DMS114 treated with DMSO at 0.1 percent for 48 hours (cell line): ENCODE data around the gene DAB1.

Experiments used
- DNase-seq: peaks from one replicate; lab custom pipeline; 2025; ENCODE audit not compliant: unreplicated experiment; lab: John Stamatoyannopoulos, UW

DAB1 gene

DNA sequence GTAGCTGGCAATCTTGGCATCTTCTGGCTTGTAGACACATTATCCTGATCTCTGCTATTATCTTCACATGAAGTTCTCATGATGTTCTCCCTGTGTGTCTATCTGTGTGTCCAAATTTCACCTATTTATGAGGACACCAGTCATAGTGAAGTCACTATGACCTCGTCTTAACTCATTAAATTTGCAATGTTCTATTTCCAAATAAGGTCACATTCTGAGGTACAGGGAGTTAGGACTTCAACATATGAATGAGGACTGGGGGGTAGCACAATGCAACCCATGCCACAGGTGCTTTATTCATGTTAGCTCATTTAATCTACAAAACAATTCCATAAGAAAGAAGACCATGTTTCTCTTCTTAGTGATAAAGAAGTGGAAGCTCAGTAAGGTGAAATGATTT, 251.8 kb downstream of the DAB1 start:
- no peak for DNase-seq

DNA sequence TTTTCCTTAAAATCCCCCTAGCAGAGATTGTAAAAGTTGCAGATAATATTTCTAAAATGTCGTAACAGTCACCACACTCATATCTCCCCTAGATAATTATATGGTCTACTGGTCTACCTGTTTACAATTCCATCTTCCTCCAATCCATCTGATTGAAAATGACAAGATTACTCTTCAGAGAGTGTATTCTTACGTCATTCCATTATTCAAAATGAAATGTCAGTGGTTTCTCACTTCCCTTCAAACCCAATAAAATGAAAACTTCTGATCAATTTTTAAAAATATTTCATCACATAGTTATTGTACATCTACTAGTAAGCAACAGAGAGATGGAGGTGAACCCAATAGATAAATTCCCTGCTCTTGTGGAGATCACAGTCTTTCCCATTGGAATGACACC, 255.9 kb downstream of the DAB1 start:
- no peak for DNase-seq

DNA sequence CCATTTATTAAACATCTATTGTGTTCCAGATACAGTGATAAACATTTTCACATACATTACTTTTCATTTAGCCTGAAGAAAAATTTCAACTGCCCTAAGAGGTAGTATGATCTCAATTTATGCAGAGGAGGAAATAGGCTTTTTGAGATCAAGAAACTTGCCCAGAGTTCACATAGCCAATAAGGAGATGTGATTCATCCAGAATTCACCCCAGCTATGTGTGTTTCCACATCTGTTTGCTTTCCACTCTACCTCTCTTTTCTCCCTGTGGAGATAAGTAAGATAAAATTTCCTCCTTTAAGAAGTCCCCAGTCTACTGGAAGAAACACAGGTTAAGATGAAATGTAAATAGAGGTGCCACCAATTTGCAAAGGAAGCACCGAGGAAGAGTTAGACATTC, 258.3 kb downstream of the DAB1 start:
- no peak for DNase-seq

DNA sequence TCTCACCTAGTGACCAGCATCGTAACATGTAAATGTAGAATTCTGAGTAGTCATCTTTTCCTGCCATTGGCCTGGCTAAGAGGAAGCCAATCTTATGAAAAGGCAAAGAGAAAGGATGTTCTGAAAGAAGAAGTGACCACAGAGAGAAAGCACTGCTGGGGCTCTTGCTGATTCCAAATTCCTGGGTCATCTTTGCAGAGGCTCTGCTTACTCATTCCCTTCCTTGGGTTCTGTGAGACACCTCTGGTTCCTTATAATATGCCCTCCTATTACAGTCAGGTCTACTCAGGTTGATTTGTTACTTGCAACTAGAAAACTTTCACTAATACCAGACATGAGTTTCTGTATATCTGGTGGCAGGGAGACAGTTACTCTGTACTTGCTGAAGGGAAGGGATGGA, 259.3 kb downstream of the DAB1 start:
- no peak for DNase-seq

DNA sequence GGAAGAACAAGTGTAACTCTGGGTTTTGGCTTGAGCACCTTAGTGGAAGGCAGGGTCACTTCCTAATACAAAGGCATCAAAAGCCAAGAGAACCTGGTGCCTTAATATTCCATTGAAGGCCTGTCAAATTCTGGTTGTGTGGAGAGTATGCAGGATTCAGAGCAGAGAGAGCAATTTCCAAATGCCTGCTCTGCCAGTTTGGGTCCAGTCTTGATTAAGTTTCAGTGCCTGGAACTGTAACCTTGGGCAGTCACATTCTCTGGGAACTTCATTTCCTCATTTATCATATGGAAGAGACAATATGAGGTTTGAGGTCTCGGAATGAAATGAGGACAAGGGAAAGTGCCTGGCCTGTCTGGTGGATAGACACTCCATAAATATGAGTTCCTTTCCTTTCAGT, 260.1 kb downstream of the DAB1 start:
- DNase-seq = no peak

DNA sequence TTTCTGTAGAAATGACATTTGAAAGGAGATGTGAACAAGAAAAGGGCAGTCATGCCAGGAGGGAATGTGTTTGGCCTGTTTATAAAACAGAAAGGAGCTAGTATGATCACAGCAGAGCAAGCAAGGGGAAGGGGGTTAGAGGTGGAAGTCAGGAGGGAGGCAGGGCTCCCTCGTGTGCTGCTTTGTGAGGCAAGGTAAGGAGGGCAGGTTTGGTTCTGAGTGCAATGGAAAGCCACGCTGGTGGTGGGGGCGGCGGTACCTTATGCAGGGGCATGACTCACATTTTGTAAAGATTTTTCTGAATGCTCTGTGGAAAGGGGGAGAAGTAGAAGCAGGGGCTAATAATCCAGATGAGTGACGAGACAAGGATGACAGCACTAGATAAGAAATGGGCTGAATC, 260.5 kb downstream of the DAB1 start:
- DNase-seq = no peak

DNA sequence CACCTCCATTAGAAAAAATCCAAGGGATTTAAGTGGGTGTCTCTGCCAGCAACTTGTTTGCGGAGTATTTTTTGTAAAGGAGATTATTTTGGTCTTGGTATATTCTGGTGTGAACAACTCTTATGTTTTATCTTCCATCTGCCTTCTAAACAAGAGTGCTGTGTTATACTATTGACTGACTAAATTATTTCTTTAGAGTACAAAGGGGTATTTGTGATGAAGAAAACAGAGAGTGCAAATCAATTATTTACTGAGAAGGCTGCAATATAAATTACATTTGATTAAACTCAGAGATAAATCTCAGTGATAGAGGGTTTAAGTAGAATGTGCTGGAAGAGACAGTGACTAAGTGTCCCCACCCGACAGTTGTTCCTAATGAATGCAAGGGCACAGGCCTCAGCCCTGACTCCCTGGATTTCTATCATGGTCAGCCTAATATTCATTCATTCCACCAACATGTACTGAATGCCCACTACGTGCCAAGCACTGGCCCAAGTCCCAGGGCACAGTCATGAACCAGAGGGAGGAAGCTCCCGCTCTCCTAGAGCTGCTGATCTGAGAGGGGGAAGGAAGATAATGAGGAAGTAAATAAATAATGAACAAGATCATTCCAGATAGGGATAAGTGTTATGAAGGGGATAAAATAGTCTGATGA, 261.1 kb downstream of the DAB1 start:
- DNase-seq = no peak

DNA sequence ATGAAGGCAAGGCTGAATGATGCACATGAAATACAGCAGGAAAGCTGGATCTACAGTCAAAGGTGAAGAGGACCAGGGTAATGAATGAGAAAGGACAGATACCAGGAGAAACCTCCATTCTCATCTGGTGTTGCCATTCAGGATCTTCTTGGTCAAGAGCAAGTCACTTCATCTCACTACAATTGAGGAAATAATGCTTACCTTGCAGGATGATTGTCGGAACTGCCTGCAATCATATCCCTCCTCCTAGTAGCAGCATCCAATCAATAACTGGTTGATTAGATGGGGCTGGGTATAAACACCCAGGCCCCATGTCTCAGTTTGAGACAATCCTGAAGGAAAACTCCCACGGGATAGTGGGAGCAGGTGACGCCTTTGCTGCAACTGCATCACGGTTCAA, 263.3 kb downstream of the DAB1 start:
- DNase-seq = no peak

DNA sequence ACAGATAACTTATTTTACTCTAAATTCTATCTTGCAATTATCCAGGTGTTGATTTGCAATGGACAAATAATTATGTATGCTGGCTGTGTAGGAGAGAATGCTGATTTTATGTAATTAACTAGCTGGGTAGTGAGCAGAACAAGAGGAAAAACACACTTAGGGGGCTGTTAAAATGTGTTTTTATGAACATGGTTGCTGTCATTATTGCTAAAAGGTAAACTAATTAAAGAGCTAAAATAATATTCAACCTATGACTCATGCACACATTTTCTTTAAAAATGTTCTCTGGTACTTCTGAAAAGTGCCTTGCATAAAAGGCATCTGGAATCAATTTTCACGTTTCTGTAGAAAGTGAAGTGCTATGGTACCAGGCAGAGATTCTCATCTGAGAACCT, 265.3 kb downstream of the DAB1 start:
- DNase-seq = no peak

DNA sequence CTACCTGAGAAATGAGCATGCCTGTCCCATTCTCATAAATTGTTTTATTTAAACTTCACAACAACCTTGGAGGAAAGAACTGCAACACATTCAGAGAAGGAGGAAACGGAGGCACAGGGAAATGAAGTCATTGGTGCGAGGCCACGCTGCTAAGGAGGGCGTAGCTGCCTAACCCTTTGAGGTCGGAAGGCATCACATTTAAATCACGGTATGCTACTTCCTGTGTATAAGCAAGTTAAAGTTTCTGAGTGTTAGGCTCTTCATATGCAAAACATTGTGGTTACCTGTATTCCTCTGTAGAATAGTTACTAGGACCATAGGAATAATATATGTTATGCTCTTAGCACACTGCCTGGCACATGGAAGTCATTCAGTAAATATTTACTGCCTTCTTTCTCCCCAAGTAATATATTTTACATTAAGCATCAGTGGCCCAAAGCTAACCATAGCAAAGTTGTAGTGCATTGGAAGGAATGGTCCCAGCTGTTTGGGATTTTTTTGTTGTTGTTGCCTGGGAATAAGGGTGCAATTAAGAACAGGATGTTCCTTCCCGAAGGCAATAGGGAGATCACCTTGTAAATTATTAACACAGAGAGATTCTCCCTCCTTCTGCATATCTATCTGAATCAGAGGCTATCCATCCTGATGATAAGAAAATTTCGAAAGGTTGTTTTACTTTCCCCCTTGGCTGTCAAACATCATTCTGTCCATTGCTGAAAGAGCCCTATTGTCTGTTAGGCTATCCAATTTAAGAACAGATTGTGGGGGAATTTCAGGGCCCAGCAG, 265.8 kb downstream of the DAB1 start:
- DNase-seq = no peak

DNA sequence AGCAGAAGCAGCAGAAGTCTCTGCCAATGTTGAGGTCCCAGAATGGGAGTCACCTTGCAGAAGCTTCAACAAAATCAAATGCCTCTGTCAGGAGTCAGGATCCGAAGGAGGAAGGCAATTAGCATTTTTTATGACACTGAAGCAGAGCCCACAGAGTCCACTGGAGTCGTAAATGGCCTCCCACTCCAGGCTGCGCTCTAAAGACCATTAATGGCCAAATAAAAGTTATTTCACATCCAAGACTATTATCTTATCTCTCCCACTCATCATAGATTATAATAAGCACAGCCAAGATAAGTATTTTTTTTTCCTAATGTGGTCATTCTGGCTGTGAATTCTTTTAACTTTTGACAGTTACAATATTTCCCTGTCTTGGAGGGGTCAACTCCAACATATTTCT, 267.0 kb downstream of the DAB1 start:
- no peak for DNase-seq

DNA sequence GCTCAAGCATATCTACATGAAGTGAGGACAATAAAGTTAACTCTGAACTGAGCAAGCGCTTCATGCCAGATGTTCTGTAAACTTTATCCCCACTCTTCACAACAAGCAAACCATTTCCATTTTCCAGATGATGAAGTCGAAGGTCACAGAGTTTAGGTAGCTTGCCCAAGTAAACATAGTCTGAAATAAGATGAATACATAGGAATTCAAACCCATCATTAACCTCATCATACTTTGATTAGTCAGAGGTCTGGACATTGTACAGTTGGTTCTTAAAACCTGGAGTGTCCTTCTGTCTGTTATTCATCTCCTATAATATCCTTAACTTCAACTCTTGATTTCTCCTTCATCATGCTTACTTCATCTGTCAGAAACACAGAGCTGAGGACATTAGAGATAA, 277.8 kb downstream of the DAB1 start:
- DNase-seq = no peak

DNA sequence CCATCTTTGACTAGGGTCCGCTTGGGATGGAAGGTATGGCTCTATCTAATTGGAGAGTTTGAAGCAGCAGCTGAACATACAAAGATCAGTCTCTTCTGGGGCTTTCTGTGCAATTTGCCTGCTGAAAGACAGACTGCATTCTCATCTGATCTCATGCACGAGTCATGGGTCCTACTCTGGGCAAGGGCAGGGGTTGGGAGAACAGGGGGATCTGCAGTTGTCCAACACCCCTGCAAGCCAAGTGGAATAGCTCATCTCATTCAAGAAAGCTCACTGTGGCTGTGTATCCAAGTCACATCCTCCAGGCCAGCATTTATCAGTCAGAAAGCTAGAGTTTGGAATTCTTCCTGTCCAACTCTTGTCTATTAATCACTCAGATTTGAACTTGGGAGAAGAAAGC, 280.9 kb downstream of the DAB1 start:
- no peak for DNase-seq

DNA sequence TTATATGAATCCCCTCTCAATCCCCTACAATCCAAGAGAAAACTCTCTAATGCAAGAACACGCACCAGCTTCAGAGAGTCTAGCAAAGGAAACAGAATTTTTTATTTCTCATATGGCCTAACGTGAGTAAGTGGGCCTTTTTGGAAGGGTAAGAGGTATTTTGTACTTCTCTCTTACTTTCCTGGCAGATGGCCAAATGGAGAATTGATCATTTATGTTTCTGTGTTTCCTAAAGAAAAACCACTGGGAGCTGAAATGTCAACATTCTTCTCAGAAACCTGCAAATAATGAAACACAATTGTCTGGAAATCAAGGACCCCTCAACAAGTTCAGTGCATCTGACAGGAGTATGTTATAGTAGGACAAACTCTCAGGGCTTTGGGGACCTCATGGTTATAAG, 281.7 kb downstream of the DAB1 start:
- DNase-seq = no peak

DNA sequence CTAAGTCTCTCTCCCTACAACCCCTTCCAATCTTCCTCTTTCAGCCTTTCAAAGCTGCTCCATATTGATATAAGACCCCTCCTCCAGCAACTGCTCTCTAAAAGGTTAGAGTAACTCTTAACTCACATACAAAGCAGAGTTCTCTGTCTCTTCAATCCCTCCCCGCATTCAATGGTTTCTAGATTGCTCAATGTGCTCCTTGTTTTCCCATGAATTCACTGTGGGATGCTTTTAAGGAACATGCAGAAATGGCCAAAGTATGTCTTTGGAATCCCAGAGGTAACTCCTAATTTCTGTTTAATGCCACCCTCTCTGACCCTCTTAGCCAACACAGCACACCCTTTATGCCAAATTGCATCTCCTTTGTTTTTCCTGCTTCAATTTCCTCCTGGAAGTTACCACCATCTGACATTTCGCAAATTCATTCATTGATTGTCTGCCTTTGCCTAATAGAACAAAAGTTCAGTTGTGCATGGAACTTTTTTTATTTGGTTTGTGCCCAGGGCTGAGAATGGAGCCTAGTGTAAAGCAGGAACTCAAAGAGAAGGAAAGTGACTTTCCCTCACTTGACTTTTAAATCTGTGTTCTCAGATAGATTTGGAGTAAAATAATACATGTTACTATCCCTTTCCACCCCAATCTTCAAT, 285.3 kb downstream of the DAB1 start:
- DNase-seq = no peak

DNA sequence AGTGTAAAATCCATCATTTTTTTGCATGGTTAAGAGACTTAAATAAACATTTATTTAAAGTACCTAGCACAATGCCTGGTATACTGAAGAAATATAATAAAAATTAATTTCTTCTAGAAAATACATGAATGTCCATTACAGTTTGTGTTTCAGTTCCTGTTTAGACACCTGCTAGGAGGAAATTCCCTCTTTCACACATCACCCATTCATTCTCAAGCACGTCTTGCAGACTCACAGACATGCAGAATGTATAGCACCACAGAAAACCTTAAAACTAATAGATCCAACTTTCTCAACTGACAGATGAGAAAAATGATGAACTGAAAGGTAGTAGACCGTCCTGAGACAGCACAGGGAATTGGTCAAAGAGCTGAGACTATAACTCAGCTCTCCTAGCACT, 285.9 kb downstream of the DAB1 start:
- DNase-seq = no peak

DNA sequence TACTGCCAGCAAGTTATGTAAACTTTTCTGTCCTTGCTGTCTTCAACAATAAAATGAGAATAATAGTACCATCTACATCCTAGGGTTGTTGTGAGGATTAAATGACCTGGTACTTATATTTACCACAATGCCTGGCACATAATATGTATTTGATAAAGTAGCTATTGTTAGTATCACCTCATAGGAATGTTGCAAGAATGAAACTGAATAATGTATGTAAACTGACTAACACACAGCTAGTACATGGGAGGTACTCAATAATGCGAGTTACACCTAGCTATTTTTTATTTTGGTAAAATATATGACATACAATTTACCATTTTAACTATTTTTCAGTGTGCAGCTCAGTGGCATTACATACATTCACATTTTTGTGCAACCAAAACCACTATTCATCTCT, 289.1 kb downstream of the DAB1 start:
- no peak for DNase-seq

DNA sequence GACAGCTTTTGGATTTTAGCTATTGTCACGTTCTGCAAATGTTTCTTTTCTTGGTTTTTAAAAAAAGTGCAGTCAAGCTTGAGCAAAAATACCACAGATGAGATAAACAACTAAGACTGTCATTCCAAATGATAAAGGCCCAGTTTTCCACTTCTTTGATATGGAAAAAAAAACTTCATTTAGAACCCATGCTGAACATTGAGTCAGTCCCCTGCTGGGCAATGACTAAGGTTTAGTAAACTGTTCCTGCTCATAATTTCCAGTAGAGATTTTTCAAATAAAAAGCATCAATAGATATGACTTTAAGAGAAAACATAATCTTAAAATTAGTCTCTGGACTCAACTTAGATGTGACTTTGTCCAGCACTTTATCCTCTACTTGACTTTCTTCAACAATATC, 290.2 kb downstream of the DAB1 start:
- no peak for DNase-seq

DNA sequence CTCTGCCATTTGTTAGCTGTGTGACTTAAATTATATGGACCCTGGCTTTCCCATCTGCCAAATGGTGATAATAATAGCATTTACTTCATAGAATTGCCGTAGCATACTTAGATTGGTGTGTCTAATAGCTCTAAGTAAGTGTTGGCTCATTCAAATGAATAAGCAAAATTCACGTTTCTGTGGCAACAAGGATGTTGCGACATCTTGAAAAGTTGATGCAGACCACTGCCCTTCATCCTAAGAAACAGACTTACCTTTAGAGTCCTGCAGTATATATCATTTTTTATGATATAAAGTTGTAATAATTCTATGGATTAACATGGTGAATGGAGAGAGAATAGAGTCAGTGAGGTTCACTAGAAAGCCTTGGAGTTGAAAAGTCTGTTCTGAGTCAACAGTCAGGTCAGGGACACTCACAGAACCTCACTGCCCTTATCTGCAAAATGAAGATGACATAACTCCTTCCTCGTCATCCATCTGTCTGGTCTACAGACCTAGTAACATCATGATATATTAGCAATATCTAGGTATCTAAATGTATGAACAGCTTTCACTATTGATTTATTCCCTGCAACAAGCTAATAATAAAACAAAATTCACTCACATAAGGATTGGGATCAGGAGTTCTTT, 290.8 kb downstream of the DAB1 start:
- no peak for DNase-seq

DNA sequence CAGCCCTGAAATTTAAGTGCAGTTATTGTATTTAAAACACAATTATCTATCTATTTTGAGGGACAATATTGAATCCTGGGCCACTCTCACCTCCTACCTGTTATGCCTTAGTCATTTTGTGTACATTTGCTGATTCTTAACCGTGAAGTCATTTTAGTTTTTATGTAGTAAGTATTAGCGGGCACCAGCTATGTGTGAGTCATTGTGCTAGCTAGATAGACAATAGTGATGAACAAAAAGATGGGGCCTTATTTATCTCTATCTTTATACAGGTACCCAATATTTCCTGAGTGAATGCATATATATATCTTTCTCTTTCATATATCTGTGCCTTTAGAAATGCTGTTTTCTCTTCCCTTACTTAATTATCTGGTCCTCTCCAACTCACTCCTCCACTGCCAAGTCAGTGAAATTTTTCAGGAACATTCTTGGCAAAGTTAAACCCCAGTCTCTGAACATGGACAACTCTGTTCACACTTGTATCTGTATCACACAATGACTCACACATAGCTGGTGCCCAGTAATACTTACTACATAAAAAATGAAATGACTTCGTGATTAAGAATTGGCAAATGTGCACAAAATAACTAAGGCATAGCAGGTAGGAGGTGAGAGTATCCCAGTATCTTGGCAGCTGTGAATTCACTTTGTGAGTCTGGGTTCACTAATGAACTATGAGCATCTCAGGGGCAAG, 292.0 kb downstream of the DAB1 start:
- no peak for DNase-seq

DNA sequence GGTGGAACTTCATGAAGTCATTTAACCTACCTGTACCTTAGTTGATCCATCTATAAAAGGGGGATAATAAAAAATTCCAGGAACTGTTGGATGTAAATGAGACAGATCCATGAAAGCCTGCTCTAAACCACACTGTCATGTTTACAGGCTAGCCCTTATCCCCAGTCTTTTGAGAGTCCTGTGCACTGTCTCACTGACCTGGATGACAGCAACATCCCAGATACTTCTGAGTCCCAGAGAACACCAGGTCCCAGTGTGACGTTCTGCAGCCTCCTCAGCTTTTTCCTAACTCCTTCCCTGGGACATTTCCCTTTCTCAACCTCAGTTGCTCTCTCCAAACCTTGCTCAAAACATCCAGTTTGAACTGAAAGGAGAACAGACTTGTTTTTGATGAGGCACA, 292.6 kb downstream of the DAB1 start:
- no peak for DNase-seq
